Lower lobe of right lung (tissue), 2 donors: ENCODE data around the gene MAGI3. TPM values are rescaled to one million over a fixed set of nuclear protein-coding genes. Genes with fewer than 3 reads are reported as not detected.

ENCODE experiments used
- ATAC-seq, 2 donors: fragments of 200-7000 bp; cut with Tn5 transposase; one replicate each; pipeline ENCODE4 v1.9.1; 2020 to 2022; ENCODE audit warnings: mild to moderate bottlenecking in 2 of 2, moderate library complexity in 2 of 2
- DNase-seq: peaks from one replicate; pipeline ENCODE4 v3.0.0-alpha.2; 2020
- H3K27ac ChIP-seq: fragments of 200-600 bp; one replicate; pipeline ENCODE4 v1.8.0; 2022
- H3K27me3 ChIP-seq: fragments of 200-600 bp; one replicate; pipeline ENCODE4 v1.8.0; 2022; ENCODE audit warnings: low read depth
- H3K36me3 ChIP-seq: fragments of 200-600 bp; one replicate; pipeline ENCODE4 v1.8.0; 2022; ENCODE audit warnings: mild to moderate bottlenecking
- H3K4me1 ChIP-seq: fragments of 200-600 bp; one replicate; pipeline ENCODE4 v1.8.0; 2022
- H3K4me3 ChIP-seq: fragments of 200-600 bp; one replicate; pipeline ENCODE4 v1.8.0; 2022; ENCODE audit warnings: mild to moderate bottlenecking
- H3K9me3 ChIP-seq: fragments of 200-600 bp; one replicate; pipeline ENCODE4 v1.8.0; 2022
- CTCF ChIP-seq: fragments of 200-600 bp; IDR thresholded peaks from one replicate; pipeline ENCODE4 v1.8.0; 2022; ENCODE audit warnings: antibody characterized with exemption, mild to moderate bottlenecking
- intact Hi-C: fragments of 100-400 bp; cut with DNase I; formaldehyde crosslinking; loops from one replicate; pipeline ENCODE4 v1.11.0; 2022
- total RNA-seq: library from RNA; stranded (reverse); fragmentation: NEBNext Ultra II Directional; extraction: Animal tissue kit (Norgen Biotek cat#: 25700); gene quantifications from one replicate; pipeline ENCODE4 v1.2.1, GENCODE V29; 2021
- donor health status: DM: no; HTN: yes; CAD: no; lungs with severe emphysema.

MAGI3 gene
- total RNA-seq, 1 donor from 2014 or later = 69.9 TPM

- Histone ChIP-seq H3K9me3 (no peaks in the 10 kb centered on the region), H3K36me3 (no peaks in the 10 kb centered on the region), H3K4me3 (no peak overlapping the region), H3K27me3 (no peaks in the 10 kb centered on the region), H3K27ac (no peak overlapping the region), H3K4me1 (no peaks in the 10 kb centered on the region)
- no peak for ATAC-seq
- TF ChIP-seq CTCF = no peak
- intact Hi-C loops = no loop called here
- DNase-seq = no peak
These were observed 155.3 kb downstream of the MAGI3 start for GRCh38 chr1:113545626-113546025.

- no peak for TF ChIP-seq CTCF
- intact Hi-C loops = no loop called here
- DNase-seq = no peak
These were observed 161.4 kb downstream of the MAGI3 start for GRCh38 chr1:113551728-113552127.

GRCh38 chr1:113552244-113552643, 161.9 kb downstream of the MAGI3 start:
- H3K27ac ChIP-seq = no peak overlapping the region
- H3K4me3 ChIP-seq = no peak overlapping the region
- no peak for TF ChIP-seq CTCF
- intact Hi-C loops = no loop called here
- H3K27me3 ChIP-seq = no peaks in the 10 kb centered on the region
- H3K36me3 ChIP-seq = no peaks in the 10 kb centered on the region
- no peaks in the 10 kb centered on the region for H3K9me3 ChIP-seq
- ATAC-seq = no peak
- no peak for DNase-seq
- no peaks in the 10 kb centered on the region for H3K4me1 ChIP-seq

More at GRCh38 chr1:113551728-113552127, 161.4 kb downstream of the MAGI3 start:
- Histone ChIP-seq H3K36me3 (no peaks in the 10 kb centered on the region), H3K4me1 (no peaks in the 10 kb centered on the region), H3K27me3 (no peaks in the 10 kb centered on the region), H3K4me3 (no peak overlapping the region), H3K9me3 (no peaks in the 10 kb centered on the region), H3K27ac (no peak overlapping the region)
- no peak for ATAC-seq

GRCh38 chr1:113557187-113557586, 166.9 kb downstream of the MAGI3 start:
- Histone ChIP-seq H3K9me3 (peaks cover 6% of the 10 kb centered on the region), H3K27ac (no peak overlapping the region), H3K4me1 (no peaks in the 10 kb centered on the region), H3K27me3 (no peaks in the 10 kb centered on the region), H3K4me3 (no peak overlapping the region), H3K36me3 (no peaks in the 10 kb centered on the region)
- no peak for DNase-seq
- TF ChIP-seq CTCF = no peak
- intact Hi-C loops = no loop called here
- no peak for ATAC-seq

GRCh38 chr1:113565621-113566020, 175.3 kb downstream of the MAGI3 start:
- ATAC-seq = no peak

More at GRCh38 chr1:113565621-113566020, 175.3 kb downstream of the MAGI3 start:
- Histone ChIP-seq H3K9me3 (peaks cover 23% of the 10 kb centered on the region), H3K4me3 (no peak overlapping the region), H3K36me3 (no peaks in the 10 kb centered on the region), H3K4me1 (no peaks in the 10 kb centered on the region), H3K27ac (no peak overlapping the region), H3K27me3 (no peaks in the 10 kb centered on the region)
- TF ChIP-seq CTCF = no peak
- no peak for DNase-seq
- intact Hi-C loops = no loop called here
